22Rv1 (cell line): ENCODE data around the gene FCRLA.
"Not testable (repeated sequence)": the region's sequence is repeated elsewhere in the genome, so short reads cannot be mapped to it uniquely, and the experiment has no call there.

Experiments
- H3K27ac ChIP-seq: fragments of 450-650 bp; 2 replicates; pipeline ENCODE4 v1.5.1; 2017
- CTCF ChIP-seq: fragments of 450-650 bp; IDR thresholded peaks from 2 replicates; pipeline ENCODE4 v1.5.1; 2017; ENCODE audit warnings: mild to moderate bottlenecking
- ZFX ChIP-seq: fragments of 450-650 bp; IDR thresholded peaks from 2 replicates; pipeline ENCODE4 v1.6.1; 2017; ENCODE audit warnings: antibody characterized with exemption, borderline replicate concordance

The FCRLA gene, protein sequence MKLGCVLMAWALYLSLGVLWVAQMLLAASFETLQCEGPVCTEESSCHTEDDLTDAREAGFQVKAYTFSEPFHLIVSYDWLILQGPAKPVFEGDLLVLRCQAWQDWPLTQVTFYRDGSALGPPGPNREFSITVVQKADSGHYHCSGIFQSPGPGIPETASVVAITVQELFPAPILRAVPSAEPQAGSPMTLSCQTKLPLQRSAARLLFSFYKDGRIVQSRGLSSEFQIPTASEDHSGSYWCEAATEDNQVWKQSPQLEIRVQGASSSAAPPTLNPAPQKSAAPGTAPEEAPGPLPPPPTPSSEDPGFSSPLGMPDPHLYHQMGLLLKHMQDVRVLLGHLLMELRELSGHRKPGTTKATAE

DNA sequence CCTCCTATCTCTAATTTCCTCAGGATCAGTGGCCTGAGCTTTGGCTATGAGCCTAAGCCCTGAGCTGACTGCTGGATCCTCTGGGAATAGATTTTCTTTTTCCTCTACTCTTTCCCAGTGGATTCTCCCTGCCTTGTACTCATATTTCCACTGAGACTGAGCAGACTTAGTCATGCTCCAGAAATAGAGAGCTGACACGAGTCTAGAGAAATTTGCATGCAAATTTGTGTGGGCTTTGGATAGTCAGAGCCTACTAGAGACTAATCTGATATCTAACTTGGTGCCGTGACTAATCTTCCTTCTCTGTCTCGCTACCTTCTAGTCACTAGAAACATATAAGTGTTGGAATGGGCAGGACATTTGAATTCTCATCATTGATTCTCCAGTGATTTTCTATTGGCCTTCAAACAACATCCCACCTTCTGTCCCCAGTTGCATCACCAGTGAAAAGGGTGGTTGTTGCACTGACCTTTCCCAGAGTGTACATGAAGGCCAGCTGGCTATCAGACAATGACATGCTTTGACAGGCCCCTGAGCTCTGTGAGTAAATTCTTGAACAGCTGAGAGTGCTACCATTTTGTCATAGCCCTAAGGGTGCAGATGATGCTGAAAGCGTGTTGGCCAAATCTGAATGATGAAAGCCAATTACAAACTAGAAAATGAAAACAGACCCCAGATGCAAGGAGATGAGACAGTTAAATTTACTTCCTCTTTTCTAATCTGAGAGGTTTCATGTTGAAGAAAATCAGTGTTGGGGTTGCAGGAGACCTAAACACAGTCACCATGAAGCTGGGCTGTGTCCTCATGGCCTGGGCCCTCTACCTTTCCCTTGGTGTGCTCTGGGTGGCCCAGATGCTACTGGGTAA is at the start of gene FCRLA:
Gene FCRLA (plus strand): TSS at position 748 of the 866 bp plus-strand sequence. CDS start 36 bp downstream, at position 784.
- TF ChIP-seq CTCF: no peak
- no peak within 1 kb of the TSS for H3K27ac ChIP-seq

DNA sequence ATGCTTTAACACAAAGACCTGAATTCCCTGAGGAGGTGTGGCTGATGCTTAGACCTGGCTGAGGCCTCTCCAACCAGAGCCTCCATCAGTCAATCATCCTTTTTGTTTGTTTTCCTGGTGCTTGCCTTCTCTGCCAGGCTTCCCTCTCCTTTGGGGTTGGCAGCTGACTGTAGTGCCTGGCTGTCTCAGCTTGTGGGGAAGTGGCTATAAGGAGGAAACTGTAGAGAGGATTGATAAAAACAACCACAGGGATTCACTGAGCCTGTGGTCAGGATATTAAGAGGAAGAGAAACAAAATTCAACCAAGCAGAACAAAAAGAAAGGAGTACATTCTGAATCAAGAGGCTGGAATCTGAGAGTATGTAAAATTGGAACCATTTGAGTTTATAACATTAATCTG is 48.5 kb upstream of the FCRLA start:
- H3K27ac ChIP-seq: not testable (repeated sequence)

- H3K27ac ChIP-seq: not testable (repeated sequence)
Observed at GRCh38 chr1:161661660-161662311, 45.2 kb upstream of the FCRLA start.

DNA sequence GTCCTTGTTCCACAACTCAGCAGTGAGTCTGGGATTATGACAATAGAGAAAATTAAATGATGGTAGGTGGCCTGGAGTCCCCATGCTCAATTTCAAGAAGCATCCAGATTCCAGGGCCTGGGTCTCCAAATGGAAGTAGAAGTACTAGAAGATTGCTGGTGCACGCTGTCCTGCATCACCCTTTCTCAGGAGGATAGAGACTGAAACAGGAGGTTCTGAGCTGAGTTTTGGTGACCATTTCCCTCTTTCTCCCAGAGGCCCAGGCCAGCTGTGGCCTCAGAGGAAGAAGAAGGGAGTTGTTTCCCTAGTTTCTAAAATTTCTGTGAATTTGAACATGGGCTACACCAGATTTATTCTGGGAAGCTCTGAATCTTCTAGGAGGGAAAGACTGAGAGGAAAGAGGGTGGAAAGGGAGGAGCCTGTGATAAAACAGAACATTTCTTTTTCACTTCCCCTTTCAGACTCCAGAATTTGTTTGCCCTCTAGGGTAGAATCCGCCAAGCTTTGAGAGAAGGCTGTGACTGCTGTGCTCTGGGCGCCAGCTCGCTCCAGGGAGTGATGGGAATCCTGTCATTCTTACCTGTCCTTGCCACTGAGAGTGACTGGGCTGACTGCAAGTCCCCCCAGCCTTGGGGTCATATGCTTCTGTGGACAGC is 44.2 kb upstream of the FCRLA start, which contains the start of gene FCGR2B:
Gene FCGR2B (plus strand): TSS at position 460 of the 656 bp plus-strand sequence. CDS start 99 bp downstream, at position 559.
- H3K27ac ChIP-seq: not testable (repeated sequence)

DNA sequence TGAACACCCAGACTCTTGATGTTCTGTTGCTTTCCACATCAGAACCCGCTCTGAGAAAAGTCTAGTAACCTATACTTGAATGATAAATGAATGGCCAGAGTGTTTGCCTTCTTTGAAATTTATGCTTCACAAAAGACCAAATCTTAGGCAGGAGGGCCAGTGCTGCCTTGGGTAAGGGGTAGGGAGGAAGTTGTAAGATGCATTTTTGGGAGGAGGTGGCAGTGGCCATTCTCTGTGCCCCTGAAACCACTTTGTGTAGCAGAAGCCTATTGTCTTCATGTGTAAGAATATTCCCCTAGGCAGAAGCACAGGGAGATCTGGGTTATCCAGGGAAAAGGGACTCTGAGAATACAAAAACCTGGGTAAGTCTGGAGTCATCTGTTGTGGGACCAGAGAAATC is 43.5 kb upstream of the FCRLA start:
- H3K27ac ChIP-seq: not testable (repeated sequence)

DNA sequence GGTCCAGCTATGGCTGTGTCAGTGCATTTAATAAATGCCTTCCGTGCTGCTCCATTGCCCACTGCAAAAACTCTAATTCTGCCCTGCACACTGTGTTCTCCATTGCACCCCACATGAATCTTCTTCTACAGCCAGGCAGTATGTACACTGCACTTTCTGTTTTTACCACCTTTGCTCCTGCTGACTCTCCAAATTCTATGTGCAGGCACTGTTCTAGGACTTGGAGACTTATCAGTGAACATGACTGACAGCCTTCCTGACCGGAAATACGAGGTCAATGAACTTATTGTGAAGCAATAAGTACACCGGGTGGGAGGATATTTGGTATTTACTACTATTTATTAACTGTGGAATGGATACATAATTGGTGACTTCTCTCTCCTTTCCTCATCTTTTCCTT is 42.3 kb upstream of the FCRLA start:
- H3K27ac ChIP-seq: not testable (repeated sequence)

GRCh38 chr1:161671045-161672020 is 35.7 kb upstream of the FCRLA start:
- not testable (repeated sequence) for H3K27ac ChIP-seq

DNA sequence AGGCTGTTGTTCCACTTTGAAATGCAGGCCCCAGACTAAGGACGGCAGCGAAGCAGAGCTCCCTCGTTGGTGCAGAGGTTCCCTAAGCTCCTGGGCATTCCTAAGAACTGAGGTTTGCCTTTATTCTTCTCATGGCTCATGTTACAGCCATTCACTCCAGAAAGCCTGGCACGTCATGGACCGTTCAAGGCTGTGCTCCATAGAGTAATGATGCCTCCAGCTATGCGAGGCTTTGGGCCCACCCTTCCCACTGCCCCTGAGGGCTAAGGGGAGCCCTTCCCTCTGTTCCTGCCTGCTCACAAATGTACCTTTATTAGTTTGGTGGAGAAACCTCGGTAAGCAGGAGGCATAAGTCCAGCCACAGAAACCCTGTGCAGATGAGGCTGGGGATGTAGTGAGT is 33.6 kb upstream of the FCRLA start:
- H3K27ac ChIP-seq: not testable (repeated sequence)

DNA sequence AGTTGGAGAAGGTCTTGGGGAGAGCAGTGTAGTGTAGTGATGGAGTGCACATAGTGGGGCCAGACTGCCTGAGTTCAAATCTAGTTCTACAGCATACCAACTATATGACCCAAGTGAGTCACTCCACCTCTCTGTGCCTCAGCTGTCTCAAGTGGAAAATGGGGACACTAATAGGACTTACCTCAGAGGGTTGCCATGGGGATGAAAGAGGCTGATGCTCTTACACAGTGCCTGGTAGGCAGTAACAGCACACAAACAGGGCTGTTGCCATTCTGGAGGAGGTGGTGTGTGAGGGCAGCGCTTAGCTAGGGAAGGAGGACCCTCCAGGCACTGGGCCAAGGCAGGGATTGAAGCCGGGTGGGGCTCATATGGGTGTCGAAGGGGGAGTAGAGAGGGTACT is 32.6 kb upstream of the FCRLA start:
- H3K27ac ChIP-seq: not testable (repeated sequence)

- not testable (repeated sequence) for H3K27ac ChIP-seq
Observed at GRCh38 chr1:161674908-161675307, 32.1 kb upstream of the FCRLA start.

- no peak overlapping the region for H3K27ac ChIP-seq
- TF ChIP-seq ZFX: no peak
- no peak for TF ChIP-seq CTCF
Observed at GRCh38 chr1:161676441-161676840, 30.6 kb upstream of the FCRLA start.
